Ectodermal cell (in vitro differentiated cells): ENCODE data around the gene TMEM253.

Experiments
- H3K27ac ChIP-seq: 2 replicates; pipeline ENCODE4 v1.7.0; 2013; ENCODE audit warnings: mild to moderate bottlenecking, low read depth, low read length; ENCODE audit not compliant: insufficient read depth, poor library complexity, severe bottlenecking
- H3K27me3 ChIP-seq: 2 replicates; pipeline ENCODE4 v1.7.0; 2013; ENCODE audit warnings: mild to moderate bottlenecking, low read length; ENCODE audit not compliant: insufficient read depth, control insufficient read depth, poor library complexity, severe bottlenecking
- H3K36me3 ChIP-seq: one replicate; pipeline ENCODE4 v1.7.0; 2013; ENCODE audit warnings: low read length; ENCODE audit not compliant: control insufficient read depth, insufficient read depth
- H3K4me1 ChIP-seq: one replicate; pipeline ENCODE4 v1.7.0; 2013; ENCODE audit warnings: low read length; ENCODE audit not compliant: control insufficient read depth, insufficient read depth
- H3K4me3 ChIP-seq: 2 replicates; pipeline ENCODE4 v1.7.0; 2013; ENCODE audit warnings: low read depth, low read length, control low read depth; ENCODE audit not compliant: insufficient read depth
- H3K9me3 ChIP-seq: 2 replicates; pipeline ENCODE4 v1.7.0; 2013; ENCODE audit warnings: mild to moderate bottlenecking, low read length, moderate library complexity; ENCODE audit not compliant: control insufficient read depth
- WGBS, 2 experiments: methylation state at CpG; one replicate each; pipeline ENCODE4 v1.1.7; 2013; ENCODE audit warnings: missing lambda C conversion rate in 2 of 2; 5-methylcytosine and 5-hydroxymethylcytosine counted together

Gene TMEM253

DNA sequence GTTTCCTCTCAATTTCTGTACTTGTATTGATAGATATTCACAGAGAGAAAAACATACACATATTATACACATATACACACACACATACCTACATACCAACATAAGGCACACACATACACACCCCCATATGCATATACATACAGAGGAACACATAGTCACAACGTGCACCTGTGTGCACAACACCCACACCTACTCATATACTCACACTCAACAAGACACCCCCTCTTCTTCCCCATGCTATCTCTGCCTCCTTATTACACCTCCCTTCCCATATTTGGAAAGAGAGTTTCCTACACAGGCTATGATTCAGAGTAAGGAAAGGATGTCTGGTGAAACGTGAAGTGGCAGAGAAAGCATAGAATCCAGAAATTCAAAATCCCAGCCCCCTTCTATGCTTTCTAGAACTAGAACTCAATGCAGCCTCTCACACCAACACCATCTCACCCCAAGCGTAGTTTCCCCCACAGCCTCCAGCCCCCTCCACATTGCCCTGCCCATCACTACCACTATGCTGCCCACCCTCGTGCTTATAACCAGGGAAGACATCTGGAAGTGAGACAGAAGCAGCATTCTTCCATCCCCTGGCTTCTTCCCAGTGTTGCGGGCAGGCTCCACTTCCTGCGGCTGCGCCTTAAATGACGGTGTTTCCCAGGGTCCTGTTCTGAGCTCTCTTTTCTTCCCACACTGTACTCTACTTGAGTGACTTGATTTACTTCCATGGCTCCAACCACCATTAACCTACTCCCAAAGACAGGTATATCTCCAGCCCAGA is 40.8 kb upstream of the TMEM253 start:
- WGBS, 2 experiments, result 86 to 93% methylated on average over 7 to 8 of the region's 8 CpGs
- H3K4me1 ChIP-seq, result peaks cover 8% of the 10 kb centered on the region
- no peaks in the 10 kb centered on the region for H3K36me3 ChIP-seq
- no peaks in the 10 kb centered on the region for H3K27me3 ChIP-seq
- H3K9me3 ChIP-seq, result no peaks in the 10 kb centered on the region
- no peak overlapping the region for H3K27ac ChIP-seq
- H3K4me3 ChIP-seq, result no peak overlapping the region

DNA sequence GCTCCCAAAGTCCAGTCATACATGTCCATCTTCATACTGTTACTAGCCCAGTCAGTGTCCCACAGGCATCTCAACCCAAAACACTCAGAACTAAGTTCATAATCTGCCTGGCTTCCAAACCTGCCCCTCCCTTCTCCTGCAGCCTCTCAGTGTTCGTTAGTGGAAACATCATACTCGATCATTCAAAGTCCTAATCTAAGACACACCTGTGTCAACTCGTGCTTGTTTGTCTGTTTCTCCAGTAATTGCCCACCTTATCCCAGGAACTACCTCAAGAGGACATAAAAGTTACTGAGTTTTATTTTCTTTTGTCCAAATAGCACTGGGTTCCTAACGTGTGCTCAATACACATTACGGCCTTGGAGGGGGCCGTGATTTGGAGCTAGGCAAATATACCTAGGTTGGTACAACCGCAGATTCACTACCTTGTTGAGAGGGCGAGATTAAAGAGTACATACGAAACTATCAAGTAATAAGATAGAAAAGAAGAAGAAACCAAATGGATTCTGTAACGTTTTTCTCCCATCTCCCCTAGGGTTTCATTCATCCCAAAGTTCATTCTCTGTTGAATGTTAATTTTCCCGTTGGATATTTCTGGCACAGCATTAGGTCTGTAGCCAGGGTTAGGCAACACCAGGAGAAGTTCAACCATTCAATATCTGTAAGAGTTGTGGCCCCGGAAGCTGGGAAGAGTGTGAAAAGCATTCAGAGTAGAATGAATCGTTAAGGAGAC is 40.1 kb upstream of the TMEM253 start:
- Histone ChIP-seq H3K4me3 (no peak overlapping the region), H3K9me3 (no peaks in the 10 kb centered on the region), H3K27me3 (no peaks in the 10 kb centered on the region), H3K36me3 (no peaks in the 10 kb centered on the region), H3K4me1 (peaks cover 8% of the 10 kb centered on the region), H3K27ac (no peak overlapping the region)
- WGBS, 2 experiments, result 88 to 90% methylated on average over 13 of the region's 13 CpGs

DNA sequence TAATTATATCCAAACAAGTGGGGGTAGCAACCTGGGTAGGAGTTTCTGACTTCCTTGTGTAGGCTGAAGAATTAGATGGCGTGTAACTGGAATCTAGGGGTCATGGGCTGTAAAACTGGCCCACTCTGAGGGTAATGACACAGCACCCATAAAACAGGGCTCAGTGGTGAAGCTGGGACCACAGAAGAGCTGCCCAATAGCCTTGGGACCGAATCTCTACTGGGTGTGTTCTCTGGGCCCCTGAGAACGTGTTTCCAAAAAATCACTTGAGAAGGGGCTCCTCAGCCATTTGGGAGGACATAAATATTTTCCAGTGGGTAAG is 39.6 kb upstream of the TMEM253 start:
- Histone ChIP-seq H3K4me3 (no peak overlapping the region), H3K36me3 (no peaks in the 10 kb centered on the region), H3K27me3 (no peaks in the 10 kb centered on the region), H3K9me3 (no peaks in the 10 kb centered on the region), H3K27ac (no peak overlapping the region), H3K4me1 (peaks cover 8% of the 10 kb centered on the region)
- 90 to 91% methylated on average over 3 of the region's 3 CpGs for WGBS, 2 experiments

DNA sequence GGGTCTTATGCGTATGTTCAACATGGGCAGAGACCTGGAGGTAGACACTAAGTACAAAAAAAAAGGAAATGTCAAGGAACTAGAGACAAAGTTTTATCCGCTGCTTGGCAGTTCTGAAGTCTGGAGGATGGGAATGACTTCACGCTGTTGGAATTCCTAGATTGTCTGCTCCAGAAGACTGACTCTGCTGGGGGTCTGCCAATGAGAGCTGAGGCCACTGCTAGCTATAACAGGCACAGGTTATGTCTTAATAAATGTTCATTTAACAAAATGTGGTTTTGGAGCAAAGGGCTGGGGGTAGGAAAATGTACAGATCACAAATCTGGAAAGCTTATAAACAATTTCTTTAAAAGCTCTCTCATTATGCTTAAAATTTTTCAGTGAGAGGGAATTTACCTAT is 37.4 kb upstream of the TMEM253 start:
- 70 to 71% methylated on average over 3 of the region's 3 CpGs for WGBS, 2 experiments
- no peak overlapping the region for H3K27ac ChIP-seq

DNA sequence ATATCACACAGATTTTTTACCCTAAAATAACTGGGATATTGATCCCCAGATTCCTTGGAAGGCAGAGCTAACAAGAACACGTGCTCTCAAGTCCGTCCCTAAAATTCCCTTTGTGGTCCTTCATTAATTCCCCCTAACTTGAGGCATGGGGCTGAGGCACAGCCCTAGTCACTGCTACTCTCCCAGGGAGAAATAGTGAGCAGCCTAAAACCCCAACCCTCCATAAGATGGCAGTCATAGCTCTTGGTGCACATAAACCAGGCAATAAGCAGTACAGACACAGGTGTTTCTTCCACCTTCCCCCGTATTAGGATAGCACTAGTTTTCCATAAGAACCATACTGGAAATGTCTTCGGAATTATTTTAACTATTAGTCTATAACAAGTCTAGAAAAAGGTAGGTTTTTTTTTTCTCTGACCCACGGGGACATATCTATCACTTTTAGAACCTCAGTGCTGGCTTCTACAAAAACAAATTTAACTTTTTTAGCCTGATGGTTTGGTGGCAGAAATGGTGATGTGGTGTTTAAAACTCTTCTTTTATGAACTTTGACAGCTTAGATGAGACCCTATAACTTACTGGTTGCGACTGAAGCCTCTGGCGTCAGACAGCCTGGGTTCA is 33.9 kb upstream of the TMEM253 start:
- Histone ChIP-seq H3K36me3 (no peaks in the 10 kb centered on the region), H3K27ac (no peak overlapping the region), H3K4me3 (no peak overlapping the region), H3K9me3 (no peaks in the 10 kb centered on the region), H3K27me3 (peaks cover 12% of the 10 kb centered on the region), H3K4me1 (peaks cover 8% of the 10 kb centered on the region)
- 79 to 87% methylated on average over 5 to 7 of the region's 7 CpGs for WGBS, 2 experiments

More for the DNA sequence above, 37.4 kb upstream of the TMEM253 start:
- Histone ChIP-seq H3K36me3 (no peaks in the 10 kb centered on the region), H3K4me1 (peaks cover 8% of the 10 kb centered on the region), H3K27me3 (peaks cover 4% of the 10 kb centered on the region), H3K9me3 (no peaks in the 10 kb centered on the region), H3K4me3 (no peak overlapping the region)

DNA sequence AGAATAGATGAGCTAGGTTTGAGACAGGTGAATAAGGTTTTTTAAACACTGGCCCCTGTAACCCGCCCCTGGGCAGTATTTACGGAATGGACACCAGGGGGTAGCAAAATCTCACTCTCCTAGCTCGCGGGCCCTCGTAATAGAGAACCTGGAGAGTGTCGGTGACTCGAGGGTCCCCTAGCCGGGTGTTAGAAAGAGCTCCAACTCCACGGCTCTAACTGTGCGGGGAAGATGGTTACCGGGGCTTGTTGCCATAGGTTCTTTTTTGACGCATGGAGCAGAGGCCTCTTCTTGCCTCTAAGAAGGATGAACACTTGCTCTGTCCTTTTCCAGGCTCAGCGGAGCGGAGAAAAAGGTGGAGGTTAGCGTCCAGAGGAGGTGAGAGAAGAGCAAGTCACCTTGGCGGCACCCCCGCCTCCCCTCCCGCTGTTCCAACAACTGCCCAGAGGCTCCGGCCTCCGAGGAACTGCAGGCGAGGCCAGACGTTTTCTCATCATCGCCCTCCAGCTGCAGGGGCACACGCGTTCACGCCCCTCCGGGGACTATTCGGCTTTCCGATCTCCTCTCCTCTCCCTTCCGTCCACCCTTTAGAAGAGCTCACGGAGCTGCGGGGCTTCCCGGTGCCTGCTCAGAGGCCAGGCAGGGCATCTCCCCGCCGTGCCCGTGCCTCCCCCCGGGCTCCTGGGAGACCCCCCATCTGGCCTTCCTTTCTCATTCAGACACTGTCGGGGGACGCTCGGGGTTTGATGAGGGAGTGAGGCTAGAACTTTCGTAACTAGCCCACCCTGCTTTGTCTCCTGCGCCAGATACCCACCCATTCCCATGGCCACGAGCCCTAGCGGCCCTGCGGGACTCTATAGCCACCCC is 32.1 kb upstream of the TMEM253 start:
- peaks cover 6% of the 10 kb centered on the region for H3K36me3 ChIP-seq
- peaks cover 12% of the 10 kb centered on the region for H3K27me3 ChIP-seq
- H3K9me3 ChIP-seq, result no peaks in the 10 kb centered on the region
- 1% methylated on average over 45 of the region's 45 CpGs for WGBS, 2 experiments
- H3K4me3 ChIP-seq, result peak overlapping the region; percentile 57
- H3K27ac ChIP-seq, result no peak overlapping the region
- H3K4me1 ChIP-seq, result peaks cover 4% of the 10 kb centered on the region

DNA sequence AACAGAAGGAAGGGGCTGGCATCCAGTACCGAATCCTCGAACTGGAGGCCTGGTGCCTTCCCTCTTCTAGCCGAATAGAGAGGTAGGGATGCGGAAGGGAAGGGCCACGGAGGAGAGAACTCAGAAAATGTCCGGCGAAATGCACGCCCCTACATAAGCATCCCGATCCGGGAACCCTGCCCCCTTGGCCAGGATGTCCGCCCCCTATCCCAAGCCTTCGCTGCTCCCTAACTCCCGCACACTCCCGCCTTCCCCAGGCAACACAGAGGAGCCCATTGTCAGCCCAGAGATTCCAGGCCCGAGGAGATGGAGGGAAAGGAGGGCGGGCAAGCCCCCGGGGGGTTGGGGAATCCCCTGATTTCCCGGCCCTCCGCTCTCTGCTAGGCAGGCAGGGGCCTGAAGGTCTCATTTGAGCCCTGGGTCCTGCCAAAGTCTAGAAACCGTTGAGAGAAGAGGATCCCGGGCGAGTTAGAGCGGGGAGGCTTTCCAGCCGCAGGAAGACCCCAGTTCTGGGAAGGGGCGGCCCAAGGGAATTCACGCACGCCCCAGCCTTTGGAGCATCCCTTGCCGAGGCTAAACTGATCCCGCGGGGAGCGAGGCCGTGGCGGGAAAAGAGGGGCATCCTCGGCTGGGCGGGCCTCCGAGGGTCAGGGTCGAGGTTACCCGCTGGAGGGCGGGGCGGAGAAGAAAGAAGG is 31.3 kb upstream of the TMEM253 start:
- peaks cover 12% of the 10 kb centered on the region for H3K27me3 ChIP-seq
- peak overlapping the region; percentile 57 for H3K4me3 ChIP-seq
- peaks cover 13% of the 10 kb centered on the region for H3K36me3 ChIP-seq
- WGBS, 2 experiments, result 0 to 1% methylated on average over 40 of the region's 40 CpGs
- peaks cover 3% of the 10 kb centered on the region for H3K4me1 ChIP-seq
- H3K9me3 ChIP-seq, result no peaks in the 10 kb centered on the region
- peak overlapping the region; percentile 74 for H3K27ac ChIP-seq

DNA sequence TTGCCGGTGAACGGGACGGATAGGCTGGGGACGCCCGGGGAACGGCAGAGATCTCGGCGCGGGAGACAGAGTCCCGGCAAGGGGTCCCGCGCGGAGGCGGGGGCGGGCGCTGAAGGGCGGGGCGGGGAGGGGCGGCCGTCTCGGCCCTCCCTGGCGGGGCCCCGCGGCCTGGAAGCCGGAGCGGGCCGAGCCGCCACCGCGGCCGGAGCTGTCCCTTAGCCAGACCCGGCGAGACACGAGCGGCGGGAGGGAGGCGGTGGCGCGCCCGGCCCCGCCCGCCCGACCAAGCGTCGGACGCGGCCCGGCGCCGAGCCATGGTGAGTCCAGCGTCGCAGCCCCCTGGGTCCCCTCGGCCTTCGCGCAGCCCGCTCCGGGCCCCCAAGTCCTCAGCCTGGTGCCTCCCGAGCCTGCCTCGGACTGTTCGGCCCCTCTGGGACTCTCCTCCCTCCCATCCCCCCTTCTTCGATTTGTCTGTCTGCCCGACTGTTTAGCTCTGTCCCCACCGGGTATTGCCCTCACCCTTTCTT is 30.7 kb upstream of the TMEM253 start, which contains the start of gene ARHGEF40:
TSS of gene ARHGEF40 (plus strand) at position 222 of the 527 bp plus-strand sequence. CDS start at position 315, 93 bp downstream.
- WGBS, 2 experiments, result 0% methylated on average over 63 of the region's 63 CpGs
- Histone ChIP-seq H3K27ac (peak within 1 kb of the TSS; percentile 74), H3K36me3 (peaks cover 15% of the 10 kb centered on the region), H3K4me3 (peak within 1 kb of the TSS; percentile 57), H3K27me3 (peaks cover 12% of the 10 kb centered on the region), H3K4me1 (peaks cover 3% of the 10 kb centered on the region), H3K9me3 (no peaks in the 10 kb centered on the region)

DNA sequence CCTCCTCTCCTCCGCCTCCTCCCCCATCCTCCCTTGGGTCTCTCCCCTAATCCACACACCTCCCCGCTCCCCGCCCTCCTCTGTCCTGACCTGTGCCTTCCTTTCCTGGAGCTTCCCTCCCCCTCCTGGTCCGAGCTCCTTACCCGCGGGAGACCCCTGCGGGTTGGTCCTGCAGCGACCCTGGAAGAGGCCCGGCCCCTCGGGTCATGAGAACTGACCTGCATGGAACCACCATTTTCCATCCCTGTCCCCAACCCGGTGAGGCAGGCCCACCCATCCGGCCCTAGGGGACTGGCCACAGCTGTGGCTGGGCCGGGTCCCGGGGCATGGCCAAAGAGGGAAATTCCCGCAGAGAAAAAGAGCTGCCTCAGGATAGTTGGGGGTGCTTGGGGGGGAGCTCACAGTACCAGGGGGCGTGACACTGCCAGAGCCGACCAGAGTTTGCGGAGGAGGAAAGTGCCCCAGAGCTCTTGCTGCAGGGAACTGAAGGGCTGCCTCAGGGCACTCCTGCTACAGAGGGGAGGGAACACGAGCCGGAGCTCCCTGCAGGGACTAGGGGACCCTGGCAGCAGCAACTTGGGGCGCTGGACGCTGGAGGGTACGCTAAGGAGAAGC is 30.1 kb upstream of the TMEM253 start:
- Histone ChIP-seq H3K4me3 (peak overlapping the region; percentile 57), H3K27me3 (peaks cover 12% of the 10 kb centered on the region), H3K9me3 (no peaks in the 10 kb centered on the region), H3K36me3 (peaks cover 17% of the 10 kb centered on the region), H3K27ac (peak overlapping the region; percentile 73), H3K4me1 (peaks cover 3% of the 10 kb centered on the region)
- WGBS, 2 experiments, result 0% methylated on average over 23 of the region's 23 CpGs
